HG03280 (cell line): ENCODE measurements around the gene DCHS2.

ENCODE experiments used
- ATAC-seq: cut with Tn5 transposase; IDR thresholded peaks from one replicate; pipeline ENCODE4 v1.9.1; 2021; ENCODE audit warnings: mild to moderate bottlenecking, moderate library complexity; ENCODE audit not compliant: unreplicated experiment

The DCHS2 gene

DNA sequence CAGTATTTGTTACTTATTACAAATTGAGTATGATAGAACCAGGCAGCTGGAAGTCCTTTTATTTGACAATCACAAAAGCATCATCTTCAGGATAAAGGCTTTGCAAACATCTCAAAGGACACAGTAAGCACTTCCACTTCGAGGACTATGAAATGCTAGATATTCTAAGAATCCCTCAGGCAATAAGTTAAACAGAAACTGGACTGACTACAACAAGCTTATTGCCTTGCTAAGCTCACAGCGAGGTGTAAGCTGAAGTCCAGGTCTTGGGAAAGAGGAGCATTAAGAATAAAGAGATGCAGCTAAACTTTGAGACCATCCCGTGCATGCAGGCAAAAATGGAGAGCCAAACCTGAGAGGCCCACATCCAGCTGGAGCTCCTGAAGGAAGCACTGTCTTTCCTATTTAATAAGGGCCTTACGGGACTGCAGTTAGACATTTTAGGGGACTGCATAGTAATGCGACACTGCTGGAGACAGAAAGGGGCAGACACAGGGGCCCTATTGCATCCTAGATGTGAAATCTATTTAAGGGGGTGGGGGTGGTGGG, 38.7 kb downstream of the DCHS2 start:
- no peak for ATAC-seq

DNA sequence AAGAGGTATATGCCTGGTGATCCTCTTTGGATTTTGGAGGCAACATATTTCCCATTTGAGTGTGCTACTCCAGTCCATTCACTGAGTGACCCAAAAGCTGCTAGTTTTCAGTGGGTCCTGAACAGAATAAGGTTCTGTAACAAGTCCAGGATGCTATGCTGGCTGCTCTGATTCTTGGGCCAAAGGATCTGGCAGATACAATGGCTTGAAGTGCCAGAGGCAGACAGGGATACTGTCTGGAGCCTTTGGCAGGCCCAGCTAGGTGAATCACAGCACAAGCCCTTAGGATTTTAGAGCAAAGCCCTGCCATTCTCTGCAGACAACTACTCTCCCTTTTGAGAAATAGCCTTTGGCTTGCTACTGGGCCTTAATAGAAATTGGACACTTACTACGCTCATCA, 40.6 kb downstream of the DCHS2 start:
- ATAC-seq, result no peak

DNA sequence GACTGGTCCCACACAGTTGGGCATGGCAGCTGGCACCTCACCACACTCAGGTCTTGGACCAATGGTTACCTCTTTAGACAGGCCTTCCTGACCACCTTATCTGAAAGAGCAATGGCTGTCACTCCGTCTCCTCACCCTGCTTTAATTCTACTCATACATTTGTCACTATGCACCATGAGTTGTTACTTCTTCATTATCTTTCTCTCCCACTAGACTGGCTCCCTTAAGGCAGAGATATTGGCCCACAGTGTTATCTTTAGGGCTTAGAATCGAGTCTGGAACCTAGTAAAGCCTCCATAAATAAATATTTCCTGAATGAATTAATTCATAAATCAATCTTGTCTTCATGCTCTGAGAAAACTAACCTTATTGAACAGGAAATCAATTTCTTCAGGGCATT, 46.6 kb downstream of the DCHS2 start:
- no peak for ATAC-seq

DNA sequence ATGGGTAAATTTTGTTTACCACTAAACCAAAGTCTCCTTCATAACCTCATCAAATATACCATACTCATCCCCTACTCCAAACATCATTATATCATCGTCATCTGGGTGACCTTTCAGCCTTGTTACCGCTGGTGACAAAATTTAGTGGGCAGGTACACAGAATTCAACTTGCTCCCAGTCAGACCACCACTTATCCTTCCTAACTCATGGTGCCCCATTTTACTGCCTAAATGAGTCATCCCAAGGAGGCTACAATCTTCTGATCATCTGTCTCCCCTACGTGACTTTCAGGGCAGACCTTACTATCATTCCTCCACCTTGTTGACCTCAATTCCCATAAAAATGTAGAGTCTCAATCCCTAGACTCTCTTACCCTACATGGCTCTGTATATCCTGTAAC, 49.6 kb downstream of the DCHS2 start:
- no peak for ATAC-seq

DNA sequence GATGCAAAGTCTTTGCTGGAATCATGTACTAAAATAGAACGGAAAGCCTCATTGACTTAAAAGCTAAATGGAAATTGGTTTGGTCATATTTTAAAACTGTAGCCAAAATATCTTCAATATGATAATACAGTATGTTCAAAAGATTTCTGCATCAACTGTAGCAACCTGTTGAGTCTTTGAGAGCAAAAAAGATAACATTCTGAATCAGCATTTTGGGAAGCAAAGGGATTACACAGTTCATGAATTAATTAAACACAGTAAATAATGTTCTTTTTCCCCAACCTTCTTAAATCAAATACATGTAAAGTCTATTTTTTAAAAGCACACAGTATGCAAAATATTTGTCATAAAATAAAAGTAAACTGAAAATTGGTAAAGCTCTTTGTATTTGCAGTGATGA, 50.5 kb downstream of the DCHS2 start:
- no peak for ATAC-seq

DNA sequence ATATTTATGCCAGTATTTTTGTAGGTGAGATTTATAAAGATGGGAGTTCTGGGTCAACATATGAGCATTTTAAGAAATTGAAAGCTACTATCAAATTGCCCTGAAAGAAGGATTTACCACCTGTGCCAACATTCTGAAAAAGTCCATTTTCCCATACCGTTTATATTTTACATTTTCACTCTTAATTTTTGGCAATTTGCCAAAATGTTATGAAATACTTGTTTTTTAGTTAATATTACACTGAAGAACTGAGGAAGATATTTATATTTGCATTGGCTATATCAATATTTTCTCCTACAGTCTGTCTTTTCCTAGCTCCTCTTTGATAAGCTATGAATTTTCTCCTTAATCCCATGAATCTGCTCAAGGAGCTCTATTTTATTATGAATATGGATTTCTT, 52.4 kb downstream of the DCHS2 start:
- no peak for ATAC-seq

DNA sequence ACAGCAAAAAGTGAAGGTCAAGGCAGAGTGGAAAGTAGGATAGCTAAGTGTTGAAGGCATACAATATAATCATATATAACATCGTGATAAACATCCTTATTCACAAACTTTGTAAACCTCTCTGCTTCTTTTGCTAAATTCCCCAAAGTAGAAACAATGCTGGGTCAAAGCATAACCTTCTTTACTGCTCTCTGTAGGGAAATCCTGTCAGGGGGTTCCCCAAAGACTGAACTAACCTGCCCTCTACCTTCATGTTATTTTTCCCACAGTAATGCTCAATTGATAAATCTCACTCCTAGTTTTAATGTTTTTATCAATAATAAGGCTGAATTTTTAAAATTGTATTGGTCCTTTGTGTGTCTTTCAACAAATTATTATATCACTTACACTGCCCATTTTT, 55.7 kb downstream of the DCHS2 start:
- ATAC-seq, result no peak

DNA sequence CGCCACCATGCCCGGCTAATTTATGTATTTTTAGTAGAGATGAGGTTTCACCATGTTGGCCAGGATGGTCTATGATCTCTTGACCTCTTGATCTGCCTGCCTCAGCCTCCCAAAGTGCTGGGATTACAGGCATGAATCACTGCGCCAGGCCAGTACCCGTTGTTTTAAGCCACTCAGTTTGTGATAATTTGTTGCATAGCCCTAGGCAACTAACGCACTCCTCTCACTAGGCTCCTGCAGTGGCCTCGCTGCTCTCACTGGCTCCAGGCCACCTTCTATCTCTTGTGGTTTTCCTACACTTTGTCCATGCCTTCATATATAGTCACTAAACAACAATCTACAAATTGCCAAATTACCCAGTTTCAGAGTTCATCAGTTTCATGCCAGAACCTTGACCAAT, 58.1 kb downstream of the DCHS2 start:
- ATAC-seq, result no peak

DNA sequence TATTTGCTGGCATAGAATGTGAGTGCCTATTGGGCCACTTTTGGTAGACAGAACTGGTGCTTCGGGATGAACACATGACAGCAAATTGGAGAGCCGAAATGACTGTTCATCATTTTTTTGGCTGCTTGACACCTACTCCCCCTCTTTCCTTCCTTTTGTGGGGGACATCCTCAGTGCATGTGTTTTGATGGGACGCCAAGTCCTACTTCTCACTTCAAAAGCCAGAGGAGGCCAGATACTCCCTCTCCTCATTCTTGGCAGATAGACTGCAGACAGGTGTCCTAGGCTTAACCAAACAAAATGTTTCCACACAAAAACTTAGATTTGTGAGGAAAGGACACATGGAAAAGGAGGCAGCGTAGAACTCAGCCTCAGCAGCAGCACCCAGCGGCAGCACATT, 62.4 kb downstream of the DCHS2 start:
- no peak for ATAC-seq

DNA sequence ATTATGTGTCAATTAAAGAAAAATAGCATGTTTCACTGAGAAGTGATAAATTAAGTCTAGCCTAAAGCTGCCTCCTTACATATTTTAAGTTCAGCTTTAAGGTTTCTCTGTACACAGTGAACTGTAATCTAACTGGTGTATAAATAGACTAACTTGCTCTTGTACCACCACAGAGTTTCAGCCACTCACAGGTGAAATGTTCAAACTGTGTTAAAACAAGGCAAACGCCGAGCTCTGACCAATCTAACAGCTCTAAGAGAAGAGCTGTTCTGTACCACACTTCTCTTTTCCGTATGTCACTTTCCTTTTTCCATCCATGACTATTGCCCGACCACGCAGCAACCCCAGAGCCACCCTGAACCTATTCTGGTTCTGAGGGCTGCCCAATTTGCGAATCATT, 64.5 kb downstream of the DCHS2 start:
- no peak for ATAC-seq

DNA sequence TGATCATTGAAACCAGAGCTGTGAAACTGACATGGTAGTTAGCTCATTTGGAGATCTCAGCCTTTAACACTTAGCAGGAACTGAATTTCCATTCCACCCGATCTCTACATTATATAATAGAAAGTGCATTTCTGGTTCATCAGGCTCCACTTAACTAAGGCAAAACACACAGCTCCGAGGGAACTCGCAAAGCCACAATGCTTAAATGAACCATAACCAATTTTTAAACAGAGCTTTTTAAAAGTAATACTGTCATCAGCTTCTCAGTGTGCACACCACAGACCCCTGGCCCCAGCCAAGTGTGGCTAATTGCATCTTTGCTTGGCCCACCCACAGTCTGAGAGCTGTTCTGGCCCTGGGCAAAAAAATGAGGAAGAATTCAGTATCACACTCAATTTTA, 66.1 kb downstream of the DCHS2 start:
- ATAC-seq, result no peak

DNA sequence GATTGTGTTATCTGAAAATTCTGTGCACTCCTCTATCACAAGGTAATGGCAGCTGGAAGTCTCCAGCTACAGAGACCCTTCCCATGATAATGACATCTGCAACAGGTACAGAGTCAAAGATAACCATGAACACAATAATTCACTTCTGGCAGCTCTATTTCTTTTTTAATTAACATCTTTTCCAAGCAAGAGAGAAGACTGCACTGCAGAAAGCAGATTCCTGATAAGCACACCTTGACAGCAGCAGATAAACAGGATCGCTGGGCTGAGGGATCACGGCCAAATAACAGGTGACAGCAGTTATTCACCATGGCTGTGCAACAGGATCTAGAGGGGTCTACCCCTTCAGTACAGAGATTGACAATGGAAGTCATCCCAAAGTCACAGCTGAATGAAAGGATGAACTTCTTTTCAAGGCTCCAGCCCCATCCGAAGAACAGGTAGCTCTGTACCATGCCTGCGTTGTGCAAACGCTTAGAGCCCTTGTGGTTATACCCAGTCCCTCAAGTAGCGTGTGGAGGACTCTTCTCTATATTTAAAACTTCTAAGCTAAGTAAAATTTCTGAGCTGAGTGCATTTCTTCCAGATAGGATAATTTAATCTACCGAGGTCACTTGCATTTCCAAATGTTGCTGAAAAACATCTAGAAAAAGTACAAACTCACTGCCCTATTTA, 66.7 kb downstream of the DCHS2 start:
- ATAC-seq, result no peak

DNA sequence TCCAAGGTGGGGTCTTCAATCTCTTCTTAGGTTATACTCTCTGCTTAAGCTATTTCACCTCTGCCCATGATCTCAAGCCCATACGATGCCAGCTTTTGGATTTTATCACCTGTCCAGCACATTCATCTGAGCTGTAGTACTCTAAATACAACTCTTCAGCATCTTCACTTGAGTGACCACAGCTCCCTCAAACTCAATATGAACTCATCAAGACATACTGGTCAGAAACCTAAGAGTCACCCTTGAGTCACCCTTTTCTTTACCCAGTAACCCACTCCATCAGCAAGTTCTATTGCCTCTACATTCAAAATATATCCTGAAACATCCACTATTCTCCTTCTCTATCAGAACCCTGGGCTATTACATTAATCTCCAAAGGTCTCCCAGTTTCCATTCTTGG, 69.4 kb downstream of the DCHS2 start:
- ATAC-seq, result peak; percentile 31

DNA sequence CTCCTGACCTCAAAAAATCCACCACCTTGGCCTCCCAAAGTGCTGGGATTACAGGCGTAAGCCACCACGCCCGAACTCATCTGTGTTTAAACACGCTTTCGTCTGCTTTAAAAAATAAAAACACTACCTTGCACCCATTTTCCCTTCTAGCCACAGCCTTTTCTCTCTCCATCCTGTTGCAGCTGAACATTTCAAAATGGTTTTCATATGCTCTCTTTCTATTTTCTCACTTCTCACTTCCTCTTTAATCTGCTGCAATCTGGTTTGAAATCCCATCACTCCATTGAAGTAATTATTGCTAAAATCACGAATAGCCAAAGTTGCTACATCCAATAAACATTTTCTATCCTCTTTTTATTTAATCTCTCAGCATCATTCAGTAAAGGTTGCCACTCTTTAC, 70.0 kb downstream of the DCHS2 start:
- peak; percentile 65 for ATAC-seq

DNA sequence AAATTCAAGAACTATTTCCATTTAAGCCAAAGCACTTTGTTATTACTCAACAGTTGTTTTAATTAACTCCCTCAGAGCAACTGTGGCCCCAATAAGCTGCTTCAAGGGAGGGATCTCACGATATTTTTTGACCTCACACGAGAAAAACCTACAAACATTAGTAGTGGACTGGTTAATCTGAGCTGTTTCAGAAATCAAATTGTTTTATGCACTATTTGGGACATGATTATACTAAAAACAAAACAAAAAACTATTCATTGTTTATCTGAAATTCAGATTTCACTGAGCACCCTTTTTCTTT, 74.3 kb downstream of the DCHS2 start:
- no peak for ATAC-seq

DNA sequence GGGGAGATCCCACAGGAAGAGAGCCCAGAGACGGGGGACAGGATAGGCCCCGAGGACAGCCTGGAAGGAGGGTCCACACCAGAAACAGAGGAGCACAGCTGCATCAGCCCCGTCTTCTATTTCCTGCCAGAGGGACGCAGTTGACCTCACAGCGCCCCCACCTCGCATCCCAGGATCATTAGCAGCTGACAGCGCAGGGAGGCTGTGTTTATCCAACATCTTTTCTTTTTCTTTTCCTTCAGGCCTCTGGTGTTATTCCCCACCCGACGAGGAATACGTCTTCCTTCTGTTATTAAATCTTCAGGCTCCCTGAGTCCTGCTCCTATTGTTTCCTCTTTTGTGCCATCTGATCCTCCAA, 75.4 kb downstream of the DCHS2 start:
- ATAC-seq, result no peak

DNA sequence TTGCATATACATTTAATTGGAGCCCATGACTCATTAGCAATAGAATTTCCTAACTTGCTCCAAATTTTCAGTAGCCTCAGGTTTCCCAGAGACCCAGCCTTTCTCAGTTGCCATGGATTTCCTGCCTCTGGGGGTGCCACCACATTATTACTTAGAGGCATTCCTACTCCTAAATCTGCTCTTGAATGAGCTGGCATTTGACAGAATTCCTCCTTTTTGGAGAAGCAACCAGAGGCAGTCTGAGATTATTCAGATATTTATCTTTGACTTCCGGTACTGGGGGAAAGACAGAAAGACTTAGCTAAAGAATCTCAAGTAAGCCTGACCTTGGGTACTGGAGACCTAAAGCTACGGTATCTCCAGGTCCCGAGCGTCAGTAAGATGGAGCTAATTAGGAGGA, 76.3 kb downstream of the DCHS2 start:
- no peak for ATAC-seq

DNA sequence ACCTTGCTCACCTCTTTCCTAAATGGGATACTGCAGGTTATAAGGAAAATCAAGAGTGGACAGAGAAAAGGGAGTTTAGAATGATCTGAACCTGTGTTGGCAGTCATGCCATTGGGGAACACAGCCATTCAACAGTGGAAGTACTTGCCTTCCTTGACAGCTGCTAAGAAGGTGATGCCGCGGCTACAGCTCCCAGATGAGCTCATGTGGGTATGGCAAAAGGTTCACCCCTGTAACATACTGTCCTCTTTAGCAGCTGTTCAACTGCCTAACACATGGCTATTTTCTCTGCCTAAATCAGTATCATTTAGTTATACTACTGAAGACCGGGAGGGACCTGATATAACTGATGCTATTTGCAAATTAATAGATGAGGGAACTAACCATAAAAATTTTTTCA, 76.8 kb downstream of the DCHS2 start:
- ATAC-seq, result no peak

DNA sequence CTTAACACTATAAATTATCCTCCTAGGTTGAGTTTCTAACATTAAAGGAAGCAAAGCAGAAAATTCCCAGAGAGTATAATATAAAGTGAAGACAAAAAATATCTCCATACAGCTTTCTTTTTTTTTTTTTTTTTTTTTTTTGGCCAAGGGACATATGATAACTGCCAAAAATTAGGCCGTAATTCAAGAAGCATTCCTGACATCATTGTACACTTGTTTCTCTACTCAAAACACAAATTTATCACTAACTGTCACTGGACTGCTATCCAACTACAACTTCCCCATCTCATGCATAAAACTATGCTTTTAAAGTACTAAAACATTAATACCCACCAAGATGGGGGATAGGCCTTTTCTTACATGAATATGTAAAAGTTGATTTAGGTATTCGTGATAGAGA, 77.2 kb downstream of the DCHS2 start:
- ATAC-seq, result no peak

DNA sequence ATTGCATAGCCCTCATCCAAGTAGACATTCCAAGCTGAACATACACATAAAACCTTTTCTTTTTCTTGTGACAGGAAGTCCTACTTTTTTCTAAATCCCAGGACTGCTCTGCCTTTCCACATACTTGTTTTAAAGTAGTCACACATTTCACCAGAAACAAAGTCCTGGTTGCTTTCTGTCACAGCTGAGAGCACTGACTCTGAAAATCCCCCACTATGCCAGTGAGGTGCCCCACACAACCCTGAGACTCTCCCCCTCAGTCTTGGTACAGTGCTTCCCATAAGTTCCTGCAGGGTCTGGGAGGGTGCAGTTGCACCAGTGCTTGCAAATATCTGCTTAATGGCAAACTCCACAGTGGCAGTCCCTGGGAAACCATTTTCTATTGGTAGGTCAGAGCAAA, 84.2 kb downstream of the DCHS2 start:
- ATAC-seq, result no peak

DNA sequence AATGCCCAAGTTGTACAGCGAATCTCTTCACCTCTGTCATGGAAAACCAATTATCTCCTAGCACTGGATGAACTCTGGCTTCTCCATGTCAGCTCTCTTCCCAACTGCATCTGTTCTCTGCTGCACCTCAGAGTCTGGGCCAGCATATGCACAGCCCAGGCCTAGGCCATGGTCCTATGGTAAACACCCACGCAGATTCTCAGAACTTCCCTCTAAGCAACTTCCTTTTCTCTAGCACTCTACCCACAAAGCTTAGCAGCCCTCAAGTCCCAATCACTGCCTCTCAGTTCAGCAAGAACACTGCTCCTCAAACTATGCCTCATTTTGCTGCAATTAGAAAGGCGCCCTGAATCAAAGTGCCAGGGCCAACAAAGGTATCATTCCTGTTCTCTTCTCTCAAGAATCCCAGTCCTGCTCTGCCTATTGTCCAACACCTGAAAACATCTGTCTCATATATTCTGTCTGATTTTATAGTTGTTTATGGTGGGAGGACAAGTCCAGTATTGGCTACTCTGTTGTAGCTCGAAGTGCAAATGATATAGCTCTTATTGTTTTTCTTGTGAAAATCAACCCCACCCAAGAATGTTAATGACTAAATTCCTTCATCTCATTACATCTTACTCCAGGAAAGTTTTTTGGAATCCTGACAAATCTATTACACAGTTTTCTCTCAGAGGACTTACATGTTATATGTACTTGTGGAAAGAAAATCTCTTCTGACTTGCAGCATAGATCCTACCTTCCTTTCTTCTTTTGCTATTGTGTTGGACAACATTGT, 85.4 kb downstream of the DCHS2 start:
- ATAC-seq, result peak; percentile 74

DNA sequence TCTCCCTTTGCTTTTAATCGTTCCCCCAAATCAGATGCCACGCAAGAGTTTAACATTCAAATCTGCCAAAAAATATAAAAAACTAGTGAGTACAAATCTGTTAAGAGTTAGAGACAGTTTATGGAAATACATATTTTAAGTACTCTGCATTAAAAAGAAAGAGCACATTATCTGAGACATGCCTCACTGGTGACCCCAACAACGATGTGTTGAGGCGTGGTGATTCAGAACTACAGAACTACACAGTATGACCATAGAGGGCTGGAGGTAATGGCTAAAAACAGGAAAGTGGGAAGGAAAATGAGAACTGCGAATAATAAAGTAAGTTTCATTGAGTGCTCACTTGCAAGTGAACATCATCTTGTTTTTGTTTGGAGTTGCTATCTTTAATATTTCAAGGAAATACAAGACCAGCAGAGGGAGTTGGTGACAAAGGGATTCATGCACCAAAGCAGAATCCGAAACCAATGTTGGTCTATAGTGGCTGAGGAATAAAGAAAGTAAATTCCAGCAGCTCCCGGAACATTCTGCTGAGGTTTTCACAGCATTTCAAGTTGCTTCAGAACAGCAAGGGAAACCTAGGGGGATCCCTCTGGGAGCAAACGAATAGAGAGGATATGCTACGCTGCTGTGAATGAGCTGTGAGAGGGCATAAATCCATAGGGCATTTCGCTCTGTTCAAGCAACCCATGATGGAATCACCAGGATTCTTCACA, 92.2 kb downstream of the DCHS2 start:
- no peak for ATAC-seq
